Measurements from ENCODE around the gene TPBG.

DNA sequence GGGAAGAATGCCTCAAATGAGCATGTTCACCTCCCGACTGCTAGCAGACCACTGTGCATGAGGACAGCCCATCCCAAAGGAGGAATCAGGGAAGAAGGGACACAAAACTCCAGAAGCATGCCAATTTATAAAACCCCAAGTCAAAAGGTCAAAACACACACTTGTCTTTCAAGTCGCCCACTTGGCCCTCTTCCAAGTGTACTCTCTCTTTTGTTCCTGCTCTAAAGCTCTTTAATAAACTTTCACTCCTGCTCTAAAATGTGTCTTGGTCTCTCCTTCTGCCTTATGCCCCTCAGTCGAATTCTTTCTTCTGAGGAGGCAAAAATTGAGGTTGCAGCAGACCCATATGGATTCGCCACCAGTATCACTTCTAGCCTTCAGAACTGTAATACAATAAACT lies 33.9 kb upstream of the TPBG start:
- no peak for TF ChIP-seq EZH2 (IDR thresholded peaks at IDR 0.05; ENCODE audit: borderline replicate concordance, low read depth, low read length, poor library complexity, severe bottlenecking)
- TF ChIP-seq, protein P1, sequence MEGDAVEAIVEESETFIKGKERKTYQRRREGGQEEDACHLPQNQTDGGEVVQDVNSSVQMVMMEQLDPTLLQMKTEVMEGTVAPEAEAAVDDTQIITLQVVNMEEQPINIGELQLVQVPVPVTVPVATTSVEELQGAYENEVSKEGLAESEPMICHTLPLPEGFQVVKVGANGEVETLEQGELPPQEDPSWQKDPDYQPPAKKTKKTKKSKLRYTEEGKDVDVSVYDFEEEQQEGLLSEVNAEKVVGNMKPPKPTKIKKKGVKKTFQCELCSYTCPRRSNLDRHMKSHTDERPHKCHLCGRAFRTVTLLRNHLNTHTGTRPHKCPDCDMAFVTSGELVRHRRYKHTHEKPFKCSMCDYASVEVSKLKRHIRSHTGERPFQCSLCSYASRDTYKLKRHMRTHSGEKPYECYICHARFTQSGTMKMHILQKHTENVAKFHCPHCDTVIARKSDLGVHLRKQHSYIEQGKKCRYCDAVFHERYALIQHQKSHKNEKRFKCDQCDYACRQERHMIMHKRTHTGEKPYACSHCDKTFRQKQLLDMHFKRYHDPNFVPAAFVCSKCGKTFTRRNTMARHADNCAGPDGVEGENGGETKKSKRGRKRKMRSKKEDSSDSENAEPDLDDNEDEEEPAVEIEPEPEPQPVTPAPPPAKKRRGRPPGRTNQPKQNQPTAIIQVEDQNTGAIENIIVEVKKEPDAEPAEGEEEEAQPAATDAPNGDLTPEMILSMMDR (conservative IDR thresholded peaks at IDR 0.05; ENCODE audit: low read depth, low read length), result no peak
